H1 (cell line): ENCODE data around the gene ZNF37A. TPM values are rescaled to one million over a fixed set of nuclear protein-coding genes. Genes with fewer than 3 reads are reported as not detected.

Experiments
- CTCF ChIA-PET: fragments of 300-600 bp; sonication (Branson Sonifier 250); formaldehyde crosslinking; loops from one replicate; lab custom pipeline; 2021; ENCODE audit not compliant: partially characterized antibody; lab: Charles Lee
- POLR2A ChIA-PET: fragments of 300-600 bp; sonication (Branson Sonifier 250); formaldehyde crosslinking; loops from one replicate; lab custom pipeline; 2021; ENCODE audit warnings: inconsistent platforms; ENCODE audit not compliant: partially characterized antibody; lab: Charles Lee
- DNase-seq, 2 experiments: peaks; one replicate each; pipeline versions ENCODE4 v3.0.0 to v3.0.0-alpha.2; 2010 to 2022; ENCODE audit warnings: low spot score in 2 of 2, low read depth in 1 of 2, mixed read lengths in 1 of 2
- FAIRE-seq: peaks from 2 replicates; lab custom pipeline; 2011; peaks lifted over from hg19 to GRCh38; lab: Jason Lieb, UNC
- H2AFZ ChIP-seq: 2 replicates; pipeline ENCODE4 v1.8.1; 2012; ENCODE audit warnings: low read length, inconsistent platforms
- H2AK5ac ChIP-seq: 2 replicates; pipeline ENCODE4 v1.6.1; 2013; ENCODE audit warnings: low read depth, low read length
- H2BK120ac ChIP-seq: replicated peaks from 2 replicates; pipeline ENCODE3; 2013; ENCODE audit warnings: low read depth, low read length, inconsistent platforms
- H2BK12ac ChIP-seq: 2 replicates; pipeline ENCODE4 v1.6.1; 2013; ENCODE audit warnings: low read depth, low read length
- H2BK15ac ChIP-seq: 2 replicates; pipeline ENCODE4 v1.6.1; 2013; ENCODE audit warnings: low read length
- H2BK20ac ChIP-seq: 2 replicates; pipeline ENCODE4 v1.6.1; 2013; ENCODE audit warnings: low read length
- H2BK5ac ChIP-seq: 2 replicates; pipeline ENCODE4 v1.6.1; 2013; ENCODE audit warnings: low read depth, low read length
- H3K14ac ChIP-seq: 2 replicates; pipeline ENCODE4 v1.6.1; 2013; ENCODE audit warnings: inconsistent platforms; ENCODE audit not compliant: insufficient read length
- H3K18ac ChIP-seq: 2 replicates; pipeline ENCODE4 v1.6.1; 2013; ENCODE audit warnings: low read length; ENCODE audit errors: extremely low read depth
- H3K23ac ChIP-seq: 2 replicates; pipeline ENCODE4 v1.6.1; 2013; ENCODE audit warnings: inconsistent platforms; ENCODE audit not compliant: insufficient read length
- H3K23me2 ChIP-seq: 2 replicates; pipeline ENCODE4 v1.6.1; 2013; ENCODE audit warnings: low read depth, low read length
- H3K27ac ChIP-seq: 2 replicates; pipeline ENCODE4 v1.6.1; 2011; ENCODE audit warnings: low read depth, low read length, inconsistent platforms
- H3K27me3 ChIP-seq, 4 experiments: replicated peaks in 1 of 4; 1 replicate in 1 of 4; 2 replicates in 3 of 4; pipeline versions ENCODE4 v1.6.1 to v1.8.1; 2011 to 2013; ENCODE audit warnings: low read length in 3 of 4, mild to moderate bottlenecking in 3 of 4, inconsistent platforms in 2 of 4, mixed read lengths in 2 of 4, moderate library complexity in 1 of 4; ENCODE audit not compliant: control insufficient read depth in 3 of 4, insufficient read depth in 3 of 4; ENCODE audit errors: extremely low read depth in 1 of 4
- H3K36me3 ChIP-seq, 4 experiments: 2 replicates each; pipeline versions ENCODE4 v1.6.1 to v1.8.1; 2011 to 2013; ENCODE audit warnings: mild to moderate bottlenecking in 4 of 4, low read length in 3 of 4, moderate library complexity in 2 of 4, control low read depth in 1 of 4, inconsistent platforms in 1 of 4; ENCODE audit not compliant: insufficient read depth in 4 of 4, control insufficient read depth in 2 of 4
- H3K4ac ChIP-seq: replicated peaks from 2 replicates; pipeline ENCODE3; 2013; ENCODE audit warnings: low read length, low read depth, mixed read lengths, inconsistent platforms; ENCODE audit not compliant: insufficient read length
- H3K4me1 ChIP-seq, 4 experiments: replicated peaks in 1 of 4; 1 replicate in 1 of 4; 2 replicates in 3 of 4; pipeline versions ENCODE4 v1.6.1 to v1.8.1; 2011 to 2013; ENCODE audit warnings: low read length in 3 of 4, inconsistent platforms in 2 of 4, mixed read lengths in 1 of 4; ENCODE audit not compliant: insufficient read depth in 4 of 4, control insufficient read depth in 3 of 4
- H3K4me2 ChIP-seq, 2 experiments: 2 replicates each; pipeline versions ENCODE4 v1.6.1 to v1.8.1; 2011 to 2013; ENCODE audit warnings: low read depth in 2 of 2, low read length in 2 of 2, control low read depth in 1 of 2, inconsistent platforms in 1 of 2, mild to moderate bottlenecking in 1 of 2; ENCODE audit not compliant: insufficient read depth in 1 of 2
- H3K4me3 ChIP-seq, 4 experiments: fragments of 200-600, 300-600 bp in 1 of 4; sonication (generic), shearing (Covaris generic), sonication (Bioruptor Twin) in 1 of 4; 2 replicates each; pipeline versions ENCODE4 v1.5.1 to v1.8.1; 2011 to 2016; ENCODE audit warnings: low read length in 4 of 4, low read depth in 3 of 4, control low read depth in 2 of 4, inconsistent platforms in 2 of 4, mild to moderate bottlenecking in 2 of 4, mixed read lengths in 1 of 4, moderate library complexity in 1 of 4; ENCODE audit not compliant: insufficient read depth in 2 of 4; ENCODE audit errors: extremely low read depth in 1 of 4
- H3K56ac ChIP-seq: replicated peaks from 2 replicates; pipeline ENCODE3; 2013; ENCODE audit warnings: low read depth, mild to moderate bottlenecking, mixed read lengths, low read length, inconsistent platforms; ENCODE audit not compliant: insufficient read length
- H3K79me1 ChIP-seq: 2 replicates; pipeline ENCODE4 v1.6.1; 2013; ENCODE audit warnings: low read depth, low read length, control low read depth
- H3K79me2 ChIP-seq, 2 experiments: 2 replicates each; pipeline versions ENCODE4 v1.6.1 to v1.8.1; 2012 to 2013; ENCODE audit warnings: low read length in 2 of 2, mild to moderate bottlenecking in 2 of 2, inconsistent platforms in 1 of 2; ENCODE audit not compliant: insufficient read depth in 2 of 2, control insufficient read depth in 1 of 2
- H3K9ac ChIP-seq, 4 experiments: replicated peaks in 1 of 4; 1 replicate in 1 of 4; 2 replicates in 3 of 4; pipeline versions ENCODE4 v1.6.1 to v1.8.1; 2011 to 2013; ENCODE audit warnings: low read depth in 3 of 4, low read length in 3 of 4, control low read depth in 2 of 4, mild to moderate bottlenecking in 2 of 4, moderate library complexity in 2 of 4, inconsistent platforms in 1 of 4; ENCODE audit errors: extremely low read depth in 1 of 4
- H3K9me3 ChIP-seq, 2 experiments: 2 replicates each; pipeline versions ENCODE4 v1.6.1 to v1.8.1; 2012 to 2013; ENCODE audit warnings: mild to moderate bottlenecking in 2 of 2, moderate library complexity in 2 of 2, control low read depth in 1 of 2, inconsistent platforms in 1 of 2, low read depth in 1 of 2, low read length in 1 of 2, mixed read lengths in 1 of 2; ENCODE audit not compliant: insufficient read depth in 2 of 2
- H4K20me1 ChIP-seq, 2 experiments: replicated peaks in 1 of 2; 2 replicates each; pipeline versions ENCODE3 to v1.8.1; 2011 to 2013; ENCODE audit warnings: inconsistent platforms in 2 of 2, low read length in 2 of 2, mild to moderate bottlenecking in 1 of 2; ENCODE audit not compliant: insufficient read depth in 2 of 2, control insufficient read depth in 1 of 2
- H4K5ac ChIP-seq: 2 replicates; pipeline ENCODE4 v1.6.1; 2013; ENCODE audit warnings: low read length, low read depth, mixed read lengths, inconsistent platforms; ENCODE audit not compliant: insufficient read length
- H4K8ac ChIP-seq: 2 replicates; pipeline ENCODE4 v1.8.0; 2013; ENCODE audit warnings: mild to moderate bottlenecking, moderate library complexity, low read length, inconsistent platforms; ENCODE audit not compliant: insufficient read depth; ENCODE audit errors: extremely low read depth
- H4K91ac ChIP-seq: replicated peaks from 2 replicates; pipeline ENCODE3; 2013; ENCODE audit warnings: low read length, mixed read lengths, inconsistent platforms; ENCODE audit not compliant: insufficient read length
- SP2 ChIP-seq: IDR thresholded peaks from 2 replicates; pipeline ENCODE4 v1.6.1; 2012; ENCODE audit warnings: mild to moderate bottlenecking, low read length, inconsistent platforms
- WGBS, 2 experiments: shearing (Covaris generic) in 1 of 2; methylation state at CpG; one replicate each; pipeline versions ENCODE4 v1.1.6 to v1.1.7; 2013 to 2015; ENCODE audit warnings: low lambda C conversion rate in 2 of 2, mixed read lengths in 2 of 2, inconsistent platforms in 1 of 2, low coverage in 1 of 2, missing lambda C conversion rate in 1 of 2; ENCODE audit not compliant: insufficient replicate concordance in 2 of 2, insufficient coverage in 1 of 2, insufficient read length in 1 of 2; ENCODE audit errors: extremely low coverage in 1 of 2, missing lambda C conversion rate in 1 of 2; 5-methylcytosine and 5-hydroxymethylcytosine counted together
- polyA plus RNA-seq, 7 experiments: library from polyadenylated mRNA; depleted of rRNA in 3 of 7; stranded (reverse) in 5 of 7; unstranded in 2 of 7; fragments of >200 nt in 5 of 7; fragments of 200-250 nt in 2 of 7; gene quantifications; 1 replicate in 5 of 7; 2 replicates in 1 of 7; 4 replicates in 1 of 7; pipeline versions ENCODE4 v1.2.1 to v1.2.3, GENCODE V29; 2011 to 2013; ENCODE audit warnings: missing spikeins in 2 of 7, mixed read lengths in 2 of 7
- total RNA-seq: library from RNA; stranded (reverse); fragmentation: NEBNext Ultra II Directional; extraction: Animal tissue kit (Norgen Biotek cat#: 25700); gene quantifications from 2 replicates; pipeline ENCODE4 v1.2.1, GENCODE V29; 2021

Gene ZNF37A
- total and polyA plus RNA-seq, 2 of the 8 experiments (the other 6 are each of a cell fraction or from before 2014, with no cell fraction given): 0.97 to 12.7 TPM

DNA sequence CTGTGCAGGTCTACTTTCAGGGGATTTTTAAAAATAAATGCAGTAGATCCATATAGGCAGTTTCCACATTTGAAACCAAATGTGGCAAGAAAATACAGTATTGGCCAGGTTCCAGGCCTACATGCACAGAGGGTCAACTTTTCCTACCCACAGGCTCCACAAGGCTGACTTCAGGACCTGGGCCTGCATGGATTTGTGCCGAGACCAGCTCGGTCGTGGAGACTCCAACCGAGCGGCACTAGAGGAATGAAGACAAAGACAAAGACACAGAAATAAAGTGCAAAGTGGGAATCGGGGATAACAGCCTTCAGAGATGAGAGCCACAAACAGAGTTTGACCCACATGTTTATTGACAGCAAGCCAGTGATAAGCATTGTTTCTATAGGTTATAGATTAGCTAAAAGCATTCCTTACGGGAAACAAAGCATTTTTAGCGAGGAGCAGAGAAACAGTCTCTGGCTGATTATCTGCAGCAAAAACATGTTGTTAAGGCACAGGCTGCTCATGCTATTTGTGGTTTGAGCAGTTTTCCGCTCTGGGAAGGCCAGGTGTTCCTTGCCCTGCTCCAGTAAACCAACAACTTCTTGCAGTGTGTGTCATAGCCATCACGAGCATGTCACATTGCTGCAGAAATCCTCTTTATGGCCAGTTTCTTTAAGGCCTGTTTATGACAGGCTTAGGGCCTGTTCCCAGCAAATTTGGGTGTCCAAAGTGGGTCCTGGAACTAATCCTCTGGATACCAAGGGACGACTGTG, 52.6 kb downstream of the ZNF37A start:
- no peak for DNase-seq
- H2AK5ac ChIP-seq: no peak overlapping the region
- H4K8ac ChIP-seq: no peak overlapping the region
- no peak overlapping the region for H2BK20ac ChIP-seq
- no peaks in the 10 kb centered on the region for H4K20me1 ChIP-seq
- no peak overlapping the region for H3K23ac ChIP-seq
- POLR2A ChIA-PET: no interaction called here
- WGBS, 2 experiments: 87% methylated on average over 11 of the region's 11 CpGs; no CpG with 5 or more reads in 1 of the 2 experiments
- H2AFZ ChIP-seq: no peak overlapping the region
- no peak overlapping the region for H4K5ac ChIP-seq
- H3K27me3 ChIP-seq: no peaks in the 10 kb centered on the region
- no peaks in the 10 kb centered on the region for H3K79me1 ChIP-seq
- no peak overlapping the region for H2BK15ac ChIP-seq
- no peak overlapping the region for H3K4me3 ChIP-seq
- H3K27ac ChIP-seq: no peak overlapping the region
- H3K14ac ChIP-seq: no peak overlapping the region
- no peak overlapping the region for H3K56ac ChIP-seq
- TF ChIP-seq SP2: no peak
- TF ChIP-seq, all 59 proteins: peak for 0
- Histone ChIP-seq H3K4me1 (no peaks in the 10 kb centered on the region), H3K18ac (no peak overlapping the region), H2BK12ac (no peak overlapping the region), H3K79me2 (no peaks in the 10 kb centered on the region), H3K9ac (no peak overlapping the region), H3K23me2 (no peaks in the 10 kb centered on the region), H2BK5ac (no peak overlapping the region), H3K36me3 (no peaks in the 10 kb centered on the region), H3K4me2 (no peak overlapping the region), H4K91ac (no peak overlapping the region), H2BK120ac (no peak overlapping the region), H3K9me3 (peaks cover 60 to 83% of the 10 kb centered on the region in 2 experiments), H3K4ac (no peak overlapping the region)
- CTCF ChIA-PET: no interaction called here
- FAIRE-seq: no peak
